Occipital lobe (tissue), 2 donors: ENCODE results near the gene AFG3L2. TPM values are rescaled to one million over a fixed set of nuclear protein-coding genes. Genes with fewer than 3 reads are reported as not detected.
"Not testable (repeated sequence)": the region's sequence is repeated elsewhere in the genome, so short reads cannot be mapped to it uniquely, and the experiment has no call there.

Experiments
- DNase-seq: peaks from one replicate; lab custom pipeline; 2025; lab: John Stamatoyannopoulos, UW
- total RNA-seq: library from RNA; depleted of rRNA; stranded (reverse); fragments of >200 nt; gene quantifications from one replicate; pipeline ENCODE4 v1.2.3, GENCODE V29; 2014

Gene AFG3L2
- total RNA-seq, 1 donor from 2014 or later = 39.3 TPM

- no peak for DNase-seq
Observed at GRCh38 chr18:12397254-12397653, 20.2 kb upstream of the AFG3L2 start.

- DNase-seq = no peak
Observed at GRCh38 chr18:12394428-12394827, 17.4 kb upstream of the AFG3L2 start.

- DNase-seq = no peak
Observed at GRCh38 chr18:12393998-12394397, 17.0 kb upstream of the AFG3L2 start.

- no peak for DNase-seq
Observed at GRCh38 chr18:12393510-12393909, 16.5 kb upstream of the AFG3L2 start.

GRCh38 chr18:12391487-12392165 lies 14.6 kb upstream of the AFG3L2 start:
- no peak for DNase-seq

- DNase-seq = no peak
Observed at GRCh38 chr18:12388442-12388841, 11.4 kb upstream of the AFG3L2 start.

- DNase-seq = no peak
Observed at GRCh38 chr18:12384261-12384660, 7.2 kb upstream of the AFG3L2 start.

- DNase-seq = not testable (repeated sequence)
Observed at GRCh38 chr18:12383759-12384158, 6.7 kb upstream of the AFG3L2 start.

GRCh38 chr18:12382221-12382814 lies 5.3 kb upstream of the AFG3L2 start:
- not testable (repeated sequence) for DNase-seq

- DNase-seq = not testable (repeated sequence)
Observed at GRCh38 chr18:12378198-12378558, 1.2 kb upstream of the AFG3L2 start.

GRCh38 chr18:12377556-12378197 lies 650 bp upstream of the AFG3L2 start:
- DNase-seq = no peak

GRCh38 chr18:12376034-12376753 lies 833 bp downstream of the AFG3L2 start:
- DNase-seq = no peak

GRCh38 chr18:12374401-12374800 lies 2.6 kb downstream of the AFG3L2 start:
- no peak for DNase-seq

- DNase-seq = no peak
Observed at GRCh38 chr18:12373771-12374116, 3.3 kb downstream of the AFG3L2 start.

- DNase-seq = no peak
Observed at GRCh38 chr18:12373116-12373770, 3.8 kb downstream of the AFG3L2 start.

GRCh38 chr18:12372406-12372805 lies 4.6 kb downstream of the AFG3L2 start:
- no peak for DNase-seq

- DNase-seq = no peak
Observed at GRCh38 chr18:12371590-12371989, 5.4 kb downstream of the AFG3L2 start.

GRCh38 chr18:12369211-12369610 lies 7.8 kb downstream of the AFG3L2 start:
- DNase-seq = no peak

- DNase-seq = no peak
Observed at GRCh38 chr18:12366784-12367183, 10.2 kb downstream of the AFG3L2 start.

- no peak for DNase-seq
Observed at GRCh38 chr18:12366379-12366778, 10.6 kb downstream of the AFG3L2 start.

GRCh38 chr18:12362473-12363174 lies 14.4 kb downstream of the AFG3L2 start:
- DNase-seq = no peak
